ENCODE measurements around the gene RXFP3.
"Not testable (repeated sequence)": the region's sequence is repeated elsewhere in the genome, so short reads cannot be mapped to it uniquely, and the experiment has no call there.

RXFP3 gene

GRCh38 chr5:33937017-33937706, 976 bp downstream of the RXFP3 start:
- DNase-seq: no peak

DNA sequence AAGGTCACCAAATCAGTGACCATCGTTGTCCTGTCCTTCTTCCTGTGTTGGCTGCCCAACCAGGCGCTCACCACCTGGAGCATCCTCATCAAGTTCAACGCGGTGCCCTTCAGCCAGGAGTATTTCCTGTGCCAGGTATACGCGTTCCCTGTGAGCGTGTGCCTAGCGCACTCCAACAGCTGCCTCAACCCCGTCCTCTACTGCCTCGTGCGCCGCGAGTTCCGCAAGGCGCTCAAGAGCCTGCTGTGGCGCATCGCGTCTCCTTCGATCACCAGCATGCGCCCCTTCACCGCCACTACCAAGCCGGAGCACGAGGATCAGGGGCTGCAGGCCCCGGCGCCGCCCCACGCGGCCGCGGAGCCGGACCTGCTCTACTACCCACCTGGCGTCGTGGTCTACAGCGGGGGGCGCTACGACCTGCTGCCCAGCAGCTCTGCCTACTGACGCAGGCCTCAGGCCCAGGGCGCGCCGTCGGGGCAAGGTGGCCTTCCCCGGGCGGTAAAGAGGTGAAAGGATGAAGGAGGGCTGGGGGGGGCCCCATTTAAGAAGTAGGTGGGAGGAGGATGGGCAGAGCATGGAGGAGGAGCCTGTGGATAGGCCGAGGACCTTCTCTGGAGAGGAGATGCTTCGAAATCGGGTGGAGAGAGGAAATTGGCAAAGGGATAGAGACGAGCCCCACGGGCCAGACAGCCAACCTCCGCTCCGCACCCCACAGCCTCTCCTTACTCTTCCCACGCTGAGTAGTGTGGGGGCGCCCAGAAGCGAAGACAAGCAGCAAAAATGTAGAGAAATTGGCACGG, 1.7 kb downstream of the RXFP3 start:
- DNase-seq: no peak

GRCh38 chr5:33938507-33938796, 2.3 kb downstream of the RXFP3 start:
- no peak for DNase-seq

- DNase-seq: no peak
These were observed 2.7 kb downstream of the RXFP3 start for GRCh38 chr5:33938881-33939280.

DNA sequence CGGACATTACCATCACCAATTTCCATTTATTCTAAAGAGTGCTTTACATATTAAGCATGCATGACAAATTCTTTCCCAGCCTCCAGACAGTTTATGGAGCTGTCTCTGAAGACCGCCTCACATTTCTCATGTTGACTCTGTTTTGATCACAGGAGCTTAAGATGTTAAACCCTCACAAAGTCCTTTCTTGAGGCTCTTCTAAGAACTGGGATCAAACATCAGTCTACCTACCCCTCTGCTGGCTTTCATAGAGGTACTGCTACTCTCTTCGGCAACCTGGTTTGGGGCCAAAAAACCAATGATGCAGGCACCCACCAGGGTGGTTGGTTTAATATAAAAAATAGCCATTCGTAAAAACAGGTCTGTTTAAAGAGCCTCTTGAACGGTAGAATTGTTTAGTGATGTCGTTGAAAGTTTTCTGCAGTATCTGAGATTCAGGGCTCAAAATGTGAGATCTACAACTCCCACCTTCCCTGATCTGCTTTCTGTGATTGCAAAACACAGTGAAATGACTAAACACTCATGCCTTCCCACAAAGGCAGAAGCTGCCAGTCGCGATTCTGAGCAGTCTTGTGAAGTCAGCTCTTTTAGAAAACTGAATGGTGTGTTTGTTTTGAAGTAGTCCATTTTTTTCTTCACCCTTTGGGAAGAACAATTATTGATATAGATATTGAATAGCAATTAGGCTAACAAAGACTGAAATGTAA, 3.5 kb downstream of the RXFP3 start:
- no peak for DNase-seq

DNA sequence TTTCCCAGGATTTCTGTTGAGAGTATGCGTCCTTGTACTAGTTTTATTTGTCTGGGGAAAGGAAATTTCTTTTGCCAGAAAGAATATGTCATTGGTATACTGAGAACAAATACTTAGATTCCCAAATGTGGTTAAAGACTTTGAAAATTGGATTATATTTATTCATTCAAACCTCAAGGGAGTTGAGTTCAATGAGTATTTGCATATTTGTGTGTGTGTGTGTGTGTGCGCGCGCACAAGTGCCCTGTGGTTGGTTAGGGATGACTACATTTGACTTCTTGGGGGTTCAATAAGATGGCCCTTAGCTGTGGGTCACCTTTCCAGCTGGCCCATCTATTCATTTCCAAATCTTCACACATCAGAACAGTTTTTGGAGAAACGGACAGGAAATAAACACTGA, 4.9 kb downstream of the RXFP3 start:
- no peak for DNase-seq

DNA sequence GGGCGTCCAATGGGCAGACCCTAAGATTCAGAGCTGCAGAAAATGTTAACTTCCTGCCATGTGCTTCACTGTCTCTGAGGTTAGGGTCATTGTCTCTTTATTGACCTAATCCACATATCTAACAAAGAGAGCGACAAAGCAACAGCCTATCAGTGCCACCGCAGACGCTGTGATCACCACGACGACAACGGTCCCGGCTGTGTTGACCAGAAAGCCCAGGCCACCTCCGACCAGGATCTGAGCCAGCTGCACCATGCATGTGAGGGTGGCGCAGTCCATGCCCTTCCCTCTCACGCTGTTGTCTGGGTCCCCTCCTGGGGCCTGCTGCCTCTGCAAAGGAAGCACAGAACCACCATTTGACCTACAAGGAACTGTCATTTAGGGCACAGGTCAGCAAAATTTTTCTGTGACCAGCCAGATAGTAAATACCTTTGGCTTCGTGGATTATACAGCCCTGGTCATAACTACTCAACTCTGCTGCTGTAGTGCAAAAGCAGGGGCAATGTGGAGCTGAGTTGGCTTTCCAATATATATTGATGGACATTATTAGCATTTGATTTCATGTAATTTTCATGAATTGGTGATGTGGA, 8.5 kb downstream of the RXFP3 start:
- no peak for DNase-seq

GRCh38 chr5:33952175-33952574, 16.0 kb downstream of the RXFP3 start:
- not testable (repeated sequence) for DNase-seq

- no peak for DNase-seq
These were observed 21.5 kb downstream of the RXFP3 start for GRCh38 chr5:33957577-33958150.

DNA sequence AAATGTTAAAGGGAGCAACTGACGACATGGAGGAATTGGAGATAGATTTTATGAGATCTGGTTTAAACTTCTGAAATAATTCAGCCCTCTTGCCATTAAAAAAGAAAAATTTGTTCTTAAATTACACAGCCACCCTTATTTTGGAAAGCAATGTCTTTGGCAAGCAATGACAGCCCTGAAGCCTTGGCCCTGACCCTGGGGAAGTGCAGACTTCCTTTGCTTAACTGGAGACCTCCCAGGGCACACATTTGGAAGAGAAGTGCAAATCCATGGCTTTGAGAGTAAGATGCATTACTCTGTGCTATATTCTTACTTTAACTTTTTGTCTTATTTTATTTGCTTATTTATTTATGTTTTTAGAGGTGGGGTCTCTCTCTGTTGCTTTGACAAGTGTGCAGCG, 22.0 kb downstream of the RXFP3 start:
- DNase-seq: no peak

GRCh38 chr5:33964132-33964700, 28.0 kb downstream of the RXFP3 start:
- DNase-seq: no peak

DNA sequence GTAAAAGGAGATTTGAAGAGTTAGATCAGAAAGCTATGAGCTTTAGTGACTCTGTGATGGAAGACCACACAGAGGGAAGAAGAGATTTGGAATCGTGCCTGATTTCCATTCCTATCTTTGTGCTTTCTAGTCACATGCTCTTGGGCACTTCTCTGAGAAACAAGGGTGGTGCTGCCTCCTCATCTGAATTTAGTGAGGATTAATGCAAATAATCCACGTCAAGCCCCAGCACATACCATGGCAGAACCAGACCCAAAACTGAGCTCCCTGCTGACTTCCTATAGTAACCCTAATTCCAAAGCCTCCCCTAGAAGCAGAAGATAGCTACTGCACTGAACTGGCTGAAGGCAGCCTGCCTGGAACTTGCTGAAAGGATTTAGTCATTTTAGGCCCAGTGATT, 30.6 kb downstream of the RXFP3 start:
- DNase-seq: no peak

GRCh38 chr5:33968211-33969005, 32.2 kb downstream of the RXFP3 start:
- no peak for DNase-seq

GRCh38 chr5:33969572-33970452, 33.6 kb downstream of the RXFP3 start:
- DNase-seq: no peak

DNA sequence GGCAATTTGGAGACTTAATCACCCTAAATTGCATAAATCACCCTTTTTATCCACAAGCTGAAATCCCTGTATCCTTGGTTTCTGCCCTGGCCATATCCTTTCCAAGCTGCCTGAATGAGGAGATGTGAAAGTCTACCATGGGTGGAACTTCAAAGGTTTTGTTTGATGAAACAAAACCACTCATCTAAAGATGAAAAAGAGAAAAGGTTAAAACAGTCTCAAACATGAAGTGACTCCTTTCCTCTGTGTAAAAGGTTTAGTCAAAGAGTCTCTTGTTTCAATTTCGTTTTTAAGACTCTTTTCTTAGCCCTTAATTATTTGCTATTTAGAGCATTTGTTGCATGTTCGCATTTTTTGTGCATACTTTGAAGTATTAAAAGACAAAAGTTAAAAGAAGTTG, 37.1 kb downstream of the RXFP3 start:
- no peak for DNase-seq

GRCh38 chr5:33975852-33976251, 39.7 kb downstream of the RXFP3 start:
- no peak for DNase-seq

DNA sequence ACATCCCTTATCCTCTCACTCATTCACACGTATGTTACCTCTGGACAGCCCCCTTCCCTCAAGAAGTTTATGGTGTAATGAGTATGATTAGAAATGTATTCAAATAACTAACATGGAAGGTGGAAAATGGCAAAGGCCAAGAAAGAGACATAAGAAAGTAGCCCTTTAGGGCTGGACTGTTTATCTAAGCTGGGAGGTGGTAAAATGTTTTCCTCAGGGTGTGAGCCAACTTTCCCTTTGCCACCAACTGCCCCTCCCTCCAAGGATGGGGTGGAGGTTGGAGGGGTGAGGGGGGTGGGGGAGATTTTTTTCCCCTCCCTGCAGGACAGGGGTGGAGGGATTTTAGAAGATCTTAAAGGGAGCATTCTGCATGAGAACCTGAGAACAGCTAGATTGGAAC, 40.1 kb downstream of the RXFP3 start:
- DNase-seq: no peak

- no peak for DNase-seq
These were observed 42.1 kb downstream of the RXFP3 start for GRCh38 chr5:33978306-33978705.

GRCh38 chr5:33980030-33980429, 43.8 kb downstream of the RXFP3 start:
- DNase-seq: no peak

GRCh38 chr5:33981408-33982162, 45.4 kb downstream of the RXFP3 start:
- DNase-seq: no peak

Data from NK-92 treated with Interleukin-12 subunit alpha and Interleukin-12 subunit beta, amount 100 ng/mL, for 24 hours (cell line).